ENCODE measurements around the gene EPB41L2.

- TF ChIP-seq POLR2A (IDR thresholded peaks at IDR 0.05), result no peak
- TF ChIP-seq CTCF (IDR thresholded peaks at IDR 0.05), result no peak
- no peak for TF ChIP-seq EP300 (IDR thresholded peaks at IDR 0.05)
These were observed 98.0 kb downstream of the EPB41L2 start for GRCh38 chr6:130964808-130965604.
